Transverse colon (tissue), 4 donors: ENCODE measurements around the gene KCNH1. TPM values are rescaled to one million over a fixed set of nuclear protein-coding genes. Genes with fewer than 3 reads are reported as not detected.

Source experiments
- DNase-seq: peaks from one replicate; pipeline ENCODE4 v3.0.0-alpha.2; 2019
- H3K27ac ChIP-seq, 4 donors: fragments of 200-600 bp; sonication (generic); 2 replicates each; pipeline ENCODE4 v1.5.1; 2016 to 2018; ENCODE audit warnings: inconsistent platforms in 4 of 4
- H3K27me3 ChIP-seq: fragments of 200-600 bp; sonication (generic); 2 replicates; pipeline ENCODE4 v1.5.1; 2017; ENCODE audit warnings: inconsistent platforms
- H3K36me3 ChIP-seq, 4 donors: fragments of 200-600 bp; sonication (generic); 2 replicates each; pipeline ENCODE4 v1.5.1; 2017 to 2019; ENCODE audit warnings: inconsistent platforms in 4 of 4
- H3K4me1 ChIP-seq, 4 donors: fragments of 200-600 bp; sonication (generic); 2 replicates each; pipeline ENCODE4 v1.5.1; 2017 to 2020; ENCODE audit warnings: inconsistent platforms in 4 of 4
- H3K4me3 ChIP-seq, 4 donors: fragments of 200-600 bp; sonication (generic); 1 replicate in 1 of 4; 2 replicates in 3 of 4; pipeline versions ENCODE4 v1.5.1 to v1.6.1; 2017 to 2019; ENCODE audit warnings: inconsistent platforms in 4 of 4
- H3K9me3 ChIP-seq, 2 donors: fragments of 200-600 bp; sonication (generic); 2 replicates each; pipeline ENCODE4 v1.5.1; 2017 to 2019; ENCODE audit warnings: inconsistent platforms in 2 of 2
- CTCF ChIP-seq, 5 experiments: fragments of 200-600 bp in 3 of 5; fragments of 450-650 bp in 2 of 5; sonication (generic) in 3 of 5; IDR thresholded peaks; 1 replicate in 2 of 5; 2 replicates in 3 of 5; pipeline ENCODE4 v1.5.1; 2016 to 2017; ENCODE audit warnings: antibody characterized with exemption in 5 of 5, inconsistent platforms in 3 of 5, mild to moderate bottlenecking in 2 of 5, moderate library complexity in 1 of 5
- EP300 ChIP-seq: sonication (generic); formaldehyde crosslinking; IDR thresholded peaks from one replicate; pipeline ENCODE4 v1.6.1; 2017; ENCODE audit warnings: antibody characterized with exemption, low read depth
- POLR2A ChIP-seq: fragments of 450-650 bp; IDR thresholded peaks from one replicate; pipeline ENCODE4 v1.6.1; 2016; ENCODE audit warnings: antibody characterized with exemption, mild to moderate bottlenecking, moderate library complexity
- POLR2AphosphoS5 ChIP-seq, 3 donors: sonication (generic); formaldehyde crosslinking; IDR thresholded peaks; one replicate each; pipeline ENCODE4 v1.6.1; 2016; ENCODE audit warnings: antibody characterized with exemption in 3 of 3
- WGBS, 2 donors: methylation state at CpG; one replicate each; pipeline ENCODE4 v1.1.5; 2018; ENCODE audit warnings: low coverage in 1 of 2; 5-methylcytosine and 5-hydroxymethylcytosine counted together
- in situ Hi-C, 4 donors: fragments of 200-750 bp; cut with MboI; loops; one replicate each; pipeline versions ENCODE4 v1.15.0 to v1.15.1; 2017; ENCODE audit warnings: low sequenced_read_pairs in 3 of 4, low pct_ligation_motif_present in 1 of 4, low pct_unique_long_range_greater_than_20kb in 1 of 4
- intact Hi-C: fragments of 100-400 bp; cut with DNase I; formaldehyde crosslinking; loops from one replicate; pipeline ENCODE4 v1.15.1; 2023; ENCODE audit warnings: low total_unique reads
- total RNA-seq, 4 donors: library from RNA; depleted of rRNA; stranded (reverse); fragments of >200 nt; gene quantifications; one replicate each; pipeline ENCODE4 v1.1.0, GENCODE V29; 2016

Gene KCNH1
- total RNA-seq, 4 donors from 2014 or later = 0.55 to 9.4 (median 2.2) TPM

- in situ Hi-C loops = no loop called here
- Histone ChIP-seq H3K36me3 (no peaks in the 10 kb centered on the region), H3K27me3 (no peaks in the 10 kb centered on the region), H3K27ac (no peak overlapping the region), H3K4me3 (no peak overlapping the region), H3K4me1 (no peaks in the 10 kb centered on the region), H3K9me3 (peaks cover 7 to 19% of the 10 kb centered on the region in 2 donors)
- no peak for TF ChIP-seq POLR2AphosphoS5 (IDR thresholded peaks at IDR 0.05)
- intact Hi-C loops = no loop called here
- no peak for DNase-seq
Observed at GRCh38 chr1:211172657-211173056, 38.7 kb upstream of the KCNH1 start.

GRCh38 chr1:211169353-211169752, 35.4 kb upstream of the KCNH1 start:
- H3K27me3 ChIP-seq = no peaks in the 10 kb centered on the region
- no peak overlapping the region for H3K27ac ChIP-seq
- no peaks in the 10 kb centered on the region for H3K36me3 ChIP-seq
- DNase-seq = no peak
- no peak overlapping the region for H3K4me3 ChIP-seq
- TF ChIP-seq POLR2A = no peak
- no peak for TF ChIP-seq CTCF (IDR thresholded peaks at IDR 0.05)
- TF ChIP-seq POLR2AphosphoS5 (IDR thresholded peaks at IDR 0.05) = no peak
- no peak for TF ChIP-seq EP300
- intact Hi-C loops (no loop called here), in situ Hi-C loops (no loop called here)
- H3K4me1 ChIP-seq = no peaks in the 10 kb centered on the region
- WGBS, 2 donors = 100% methylated on average over 1 of the region's 1 CpG
- peaks cover 7 to 19% of the 10 kb centered on the region in 2 donors for H3K9me3 ChIP-seq

GRCh38 chr1:211158866-211159265, 24.9 kb upstream of the KCNH1 start:
- intact Hi-C loops (no loop called here), in situ Hi-C loops (no loop called here)
- H3K4me1 ChIP-seq = no peaks in the 10 kb centered on the region
- no peak for TF ChIP-seq POLR2A
- no peak for TF ChIP-seq POLR2AphosphoS5 (IDR thresholded peaks at IDR 0.05)
- no peak for TF ChIP-seq CTCF (IDR thresholded peaks at IDR 0.05)
- TF ChIP-seq EP300 = no peak
- no peak overlapping the region for H3K27ac ChIP-seq
- H3K4me3 ChIP-seq = no peak overlapping the region
- no peaks in the 10 kb centered on the region for H3K27me3 ChIP-seq
- DNase-seq = no peak
- WGBS, 2 donors = 71 to 78% methylated on average over 1 of the region's 1 CpG
- no peaks in the 10 kb centered on the region for H3K9me3 ChIP-seq
- H3K36me3 ChIP-seq = no peaks in the 10 kb centered on the region

- 92 to 94% methylated on average over 2 of the region's 2 CpGs for WGBS, 2 donors
- Histone ChIP-seq H3K36me3 (no peaks in the 10 kb centered on the region), H3K27me3 (no peaks in the 10 kb centered on the region), H3K9me3 (no peaks in the 10 kb centered on the region), H3K27ac (no peak overlapping the region), H3K4me1 (no peaks in the 10 kb centered on the region), H3K4me3 (no peak overlapping the region)
- intact Hi-C loops (no loop called here), in situ Hi-C loops (no loop called here)
- TF ChIP-seq POLR2A (no peak), EP300 (no peak), POLR2AphosphoS5 (IDR thresholded peaks at IDR 0.05) (no peak), CTCF (IDR thresholded peaks at IDR 0.05) (no peak)
- DNase-seq = no peak
Observed at GRCh38 chr1:211155040-211155439, 21.1 kb upstream of the KCNH1 start.

- Histone ChIP-seq H3K36me3 (no peaks in the 10 kb centered on the region), H3K27me3 (no peaks in the 10 kb centered on the region), H3K4me1 (no peaks in the 10 kb centered on the region), H3K27ac (no peak overlapping the region), H3K9me3 (no peaks in the 10 kb centered on the region), H3K4me3 (no peak overlapping the region)
- TF ChIP-seq POLR2A (no peak), EP300 (no peak), CTCF (IDR thresholded peaks at IDR 0.05) (no peak), POLR2AphosphoS5 (IDR thresholded peaks at IDR 0.05) (no peak)
- DNase-seq = no peak
- intact Hi-C loops (no loop called here), in situ Hi-C loops (no loop called here)
- WGBS, 2 donors = 14 to 22% methylated on average over 1 of the region's 1 CpG
Observed at GRCh38 chr1:211153932-211154331, 20.0 kb upstream of the KCNH1 start.
